NCI-H187 treated with DMSO at 0.1 percent for 48 hours (cell line): ENCODE measurements around the gene ANK2.

Experiments
- DNase-seq: peaks from one replicate; lab custom pipeline; 2025; lab: John Stamatoyannopoulos, UW

ANK2 gene

GRCh38 chr4:113398441-113399143 lies 349.1 kb downstream of the ANK2 start:
- no peak for DNase-seq

GRCh38 chr4:113404167-113404571 lies 354.7 kb downstream of the ANK2 start:
- DNase-seq: no peak

GRCh38 chr4:113404841-113405240 lies 355.4 kb downstream of the ANK2 start:
- no peak for DNase-seq

- no peak for DNase-seq
These were observed 356.6 kb downstream of the ANK2 start for GRCh38 chr4:113405874-113406722.

- DNase-seq: no peak
These were observed 357.2 kb downstream of the ANK2 start for GRCh38 chr4:113406723-113407016.

GRCh38 chr4:113407409-113407808 lies 358.0 kb downstream of the ANK2 start:
- DNase-seq: no peak

GRCh38 chr4:113409181-113409580 lies 359.7 kb downstream of the ANK2 start:
- no peak for DNase-seq

GRCh38 chr4:113410686-113411085 lies 361.2 kb downstream of the ANK2 start:
- no peak for DNase-seq

- DNase-seq: no peak
These were observed 362.1 kb downstream of the ANK2 start for GRCh38 chr4:113411496-113411938.

GRCh38 chr4:113419631-113420030 lies 370.2 kb downstream of the ANK2 start:
- DNase-seq: no peak

- DNase-seq: no peak
These were observed 371.5 kb downstream of the ANK2 start for GRCh38 chr4:113420938-113421337.

- no peak for DNase-seq
These were observed 374.2 kb downstream of the ANK2 start for GRCh38 chr4:113423631-113424030.

- DNase-seq: no peak
These were observed 383.7 kb downstream of the ANK2 start for GRCh38 chr4:113433116-113433515.
